ENCODE results near the gene WFIKKN2.

GRCh38 chr17:50879086-50879485 lies 43.7 kb downstream of the WFIKKN2 start:
- TF ChIP-seq, protein P1, sequence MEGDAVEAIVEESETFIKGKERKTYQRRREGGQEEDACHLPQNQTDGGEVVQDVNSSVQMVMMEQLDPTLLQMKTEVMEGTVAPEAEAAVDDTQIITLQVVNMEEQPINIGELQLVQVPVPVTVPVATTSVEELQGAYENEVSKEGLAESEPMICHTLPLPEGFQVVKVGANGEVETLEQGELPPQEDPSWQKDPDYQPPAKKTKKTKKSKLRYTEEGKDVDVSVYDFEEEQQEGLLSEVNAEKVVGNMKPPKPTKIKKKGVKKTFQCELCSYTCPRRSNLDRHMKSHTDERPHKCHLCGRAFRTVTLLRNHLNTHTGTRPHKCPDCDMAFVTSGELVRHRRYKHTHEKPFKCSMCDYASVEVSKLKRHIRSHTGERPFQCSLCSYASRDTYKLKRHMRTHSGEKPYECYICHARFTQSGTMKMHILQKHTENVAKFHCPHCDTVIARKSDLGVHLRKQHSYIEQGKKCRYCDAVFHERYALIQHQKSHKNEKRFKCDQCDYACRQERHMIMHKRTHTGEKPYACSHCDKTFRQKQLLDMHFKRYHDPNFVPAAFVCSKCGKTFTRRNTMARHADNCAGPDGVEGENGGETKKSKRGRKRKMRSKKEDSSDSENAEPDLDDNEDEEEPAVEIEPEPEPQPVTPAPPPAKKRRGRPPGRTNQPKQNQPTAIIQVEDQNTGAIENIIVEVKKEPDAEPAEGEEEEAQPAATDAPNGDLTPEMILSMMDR (IDR thresholded peaks at IDR 0.05), result no peak
- TF ChIP-seq POLR2A (IDR thresholded peaks at IDR 0.05), result no peak

All from uterus (tissue), 2 donors.